Coronary artery (tissue), 2 donors: Measurements from ENCODE around the gene EFNA5.

Source experiments
- DNase-seq: peaks from one replicate; pipeline ENCODE4 v3.0.0-alpha.2; 2017; ENCODE audit warnings: low spot score
- H3K27ac ChIP-seq, 2 donors: fragments of 200-600 bp; sonication (generic); one replicate each; pipeline ENCODE4 v1.5.1; 2016 to 2019
- H3K4me3 ChIP-seq: fragments of 200-600 bp; sonication (generic); 2 replicates; pipeline ENCODE4 v1.5.1; 2016; ENCODE audit warnings: mild to moderate bottlenecking, moderate library complexity
- CTCF ChIP-seq: fragments of 200-600 bp; sonication (generic); IDR thresholded peaks from one replicate; pipeline ENCODE4 v1.5.1; 2019; ENCODE audit warnings: antibody characterized with exemption

The EFNA5 gene

GRCh38 chr5:107658528-107658927, 12.2 kb downstream of the EFNA5 start:
- Histone ChIP-seq H3K27ac (no peak overlapping the region), H3K4me3 (no peak overlapping the region)
- no peak for TF ChIP-seq CTCF
- DNase-seq: no peak

GRCh38 chr5:107655831-107656230, 14.9 kb downstream of the EFNA5 start:
- Histone ChIP-seq H3K27ac (no peak overlapping the region), H3K4me3 (no peak overlapping the region)
- TF ChIP-seq CTCF: no peak
- no peak for DNase-seq

GRCh38 chr5:107654827-107655226, 15.9 kb downstream of the EFNA5 start:
- Histone ChIP-seq H3K27ac (no peak overlapping the region), H3K4me3 (no peak overlapping the region)
- TF ChIP-seq CTCF: no peak
- DNase-seq: no peak

DNA sequence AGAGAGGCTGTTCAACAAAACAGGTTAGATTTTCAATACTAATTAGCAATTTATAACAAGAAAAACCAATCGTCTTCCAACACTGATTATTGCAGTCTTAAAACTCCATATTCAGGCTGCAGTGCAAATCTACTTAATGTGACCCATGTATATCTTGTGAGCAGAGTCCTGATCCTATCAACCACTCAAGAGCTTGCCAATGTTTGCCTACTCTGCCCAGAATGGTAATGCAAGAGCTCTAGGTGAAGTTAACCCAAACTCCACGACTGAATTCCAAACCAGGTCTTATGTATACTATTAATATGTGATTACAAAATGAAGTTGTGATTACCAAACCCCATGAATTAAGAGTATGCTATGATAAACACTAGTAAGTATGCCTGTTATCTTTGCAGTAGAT, 17.1 kb downstream of the EFNA5 start:
- H3K27ac ChIP-seq: no peak overlapping the region
- no peak for TF ChIP-seq CTCF
- no peak for DNase-seq
- no peak overlapping the region for H3K4me3 ChIP-seq

GRCh38 chr5:107652839-107653607, 17.7 kb downstream of the EFNA5 start:
- H3K27ac ChIP-seq: no peak overlapping the region
- DNase-seq: no peak
- H3K4me3 ChIP-seq: no peak overlapping the region
- TF ChIP-seq CTCF: no peak

DNA sequence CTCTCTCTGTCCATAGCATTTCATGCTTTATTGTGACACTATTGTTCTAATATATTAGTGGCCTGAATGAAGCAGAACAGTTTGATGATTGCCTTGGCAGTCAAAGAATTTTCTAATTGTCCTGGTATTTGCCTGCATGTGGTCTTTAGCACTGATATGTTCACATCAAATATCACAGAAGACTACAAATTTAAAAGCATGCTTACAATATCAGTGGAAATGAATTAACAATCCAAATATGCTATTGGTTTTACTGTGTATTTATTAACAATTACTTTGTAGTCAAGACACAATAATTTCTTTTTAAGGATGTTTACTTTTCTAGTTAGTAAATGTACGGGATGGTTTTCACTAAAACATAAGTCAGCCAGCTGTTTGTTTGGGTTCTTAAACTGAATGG, 18.3 kb downstream of the EFNA5 start:
- no peak for TF ChIP-seq CTCF
- Histone ChIP-seq H3K27ac (no peak overlapping the region), H3K4me3 (no peak overlapping the region)

DNA sequence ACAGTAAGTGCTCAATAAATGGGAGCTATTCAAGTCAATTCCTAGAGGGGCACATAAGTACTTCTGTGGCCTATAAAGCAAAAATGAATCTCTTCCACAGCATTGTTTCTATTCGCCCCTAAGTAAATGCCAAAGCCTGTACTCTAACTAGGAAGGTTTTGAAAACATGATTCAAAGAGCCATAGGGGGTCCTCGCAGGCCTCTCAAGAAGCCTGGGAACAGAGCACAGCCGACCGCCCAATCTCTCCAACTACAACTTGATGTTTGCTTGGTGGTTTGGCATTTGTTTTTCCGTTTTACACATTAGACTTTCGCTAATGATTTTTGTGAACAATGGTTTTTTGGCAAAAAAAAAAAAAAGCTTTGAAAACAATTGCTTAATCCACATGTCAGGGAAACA, 19.4 kb downstream of the EFNA5 start:
- DNase-seq: no peak
- no peak overlapping the region for H3K27ac ChIP-seq
- no peak for TF ChIP-seq CTCF

More for the DNA sequence above, 18.3 kb downstream of the EFNA5 start:
- DNase-seq: no peak

More for the DNA sequence above, 19.4 kb downstream of the EFNA5 start:
- no peak overlapping the region for H3K4me3 ChIP-seq
